Astrocyte (in vitro differentiated cells and primary cell): Measurements from ENCODE around the gene MORC2. TPM values are rescaled to one million over a fixed set of nuclear protein-coding genes. Genes with fewer than 3 reads are reported as not detected.

Experiments
- DNase-seq: peaks from one replicate; pipeline ENCODE4 v3.0.0-alpha.2; 2010; ENCODE audit warnings: low read depth
- FAIRE-seq: peaks from 2 replicates; lab custom pipeline; 2011; peaks lifted over from hg19 to GRCh38; lab: Jason Lieb, UNC
- H2AFZ ChIP-seq: 2 replicates; pipeline ENCODE4 v1.6.0; 2012; ENCODE audit warnings: low read depth, low read length, inconsistent platforms
- H3K27ac ChIP-seq: 2 replicates; pipeline ENCODE4 v1.5.1; 2011; ENCODE audit warnings: low read depth, low read length, inconsistent platforms
- H3K27me3 ChIP-seq: 2 replicates; pipeline ENCODE4 v1.6.0; 2011; ENCODE audit warnings: low read length, inconsistent platforms; ENCODE audit not compliant: insufficient read depth
- H3K36me3 ChIP-seq: 2 replicates; pipeline ENCODE4 v1.5.1; 2011; ENCODE audit warnings: low read length, inconsistent platforms; ENCODE audit not compliant: insufficient read depth
- H3K4me1 ChIP-seq: 2 replicates; pipeline ENCODE4 v1.5.1; 2011; ENCODE audit warnings: low read length, inconsistent platforms; ENCODE audit not compliant: insufficient read depth
- H3K4me2 ChIP-seq: 2 replicates; pipeline ENCODE4 v1.6.0; 2012; ENCODE audit warnings: low read length, inconsistent platforms
- H3K4me3 ChIP-seq: 2 replicates; pipeline ENCODE4 v1.5.1; 2011; ENCODE audit warnings: low read depth, mild to moderate bottlenecking, low read length, inconsistent platforms; ENCODE audit not compliant: insufficient read depth
- H3K79me2 ChIP-seq: 2 replicates; pipeline ENCODE4 v1.6.0; 2012; ENCODE audit warnings: mild to moderate bottlenecking, low read length, inconsistent platforms; ENCODE audit not compliant: insufficient read depth
- H3K9ac ChIP-seq: 2 replicates; pipeline ENCODE4 v1.6.0; 2012; ENCODE audit warnings: mild to moderate bottlenecking, low read length, inconsistent platforms
- H3K9me3 ChIP-seq: 2 replicates; pipeline ENCODE4 v1.5.1; 2012; ENCODE audit warnings: low read depth, mild to moderate bottlenecking, low read length, inconsistent platforms; ENCODE audit not compliant: insufficient read depth
- H4K20me1 ChIP-seq: 2 replicates; pipeline ENCODE4 v1.6.0; 2012; ENCODE audit warnings: low read length, inconsistent platforms; ENCODE audit not compliant: insufficient read depth
- H3K27ac Mint-ChIP-seq: one replicate; pipeline ENCODE4 v1.8.0; 2021; ENCODE audit warnings: mild to moderate bottlenecking, mixed read lengths; ENCODE audit not compliant: unreplicated experiment
- H3K27me3 Mint-ChIP-seq: one replicate; pipeline ENCODE4 v1.8.0; 2021; ENCODE audit warnings: low read depth, mixed read lengths; ENCODE audit not compliant: unreplicated experiment
- H3K36me3 Mint-ChIP-seq: one replicate; pipeline ENCODE4 v1.8.0; 2021; ENCODE audit warnings: low read depth, mixed read lengths; ENCODE audit not compliant: unreplicated experiment
- H3K4me1 Mint-ChIP-seq: one replicate; pipeline ENCODE4 v1.8.0; 2021; ENCODE audit warnings: low read depth, mixed read lengths; ENCODE audit not compliant: unreplicated experiment
- H3K4me3 Mint-ChIP-seq: one replicate; pipeline ENCODE4 v1.8.0; 2021; ENCODE audit warnings: mild to moderate bottlenecking, moderate library complexity, mixed read lengths; ENCODE audit not compliant: unreplicated experiment
- H3K9me3 Mint-ChIP-seq: one replicate; pipeline ENCODE4 v1.8.0; 2021; ENCODE audit warnings: mild to moderate bottlenecking, mixed read lengths; ENCODE audit not compliant: unreplicated experiment
- EZH2 ChIP-seq: IDR thresholded peaks from 2 replicates; pipeline ENCODE4 v1.6.1; 2012; ENCODE audit warnings: mild to moderate bottlenecking, low read length, inconsistent platforms; ENCODE audit not compliant: insufficient read depth
- total RNA-seq: library from RNA; stranded (reverse); gene quantifications from 2 replicates; pipeline ENCODE4 v1.2.1, GENCODE V29; 2021
- TF ChIP-seq, protein P1 (sequence below): IDR thresholded peaks from 2 replicates; pipeline ENCODE4 v1.5.1; 2011; ENCODE audit warnings: low read depth, mild to moderate bottlenecking, inconsistent platforms, low read length, moderate library complexity; ENCODE audit not compliant: insufficient read depth

The MORC2 gene
- total RNA-seq, 1 donor from 2014 or later: 45.9 TPM

DNA sequence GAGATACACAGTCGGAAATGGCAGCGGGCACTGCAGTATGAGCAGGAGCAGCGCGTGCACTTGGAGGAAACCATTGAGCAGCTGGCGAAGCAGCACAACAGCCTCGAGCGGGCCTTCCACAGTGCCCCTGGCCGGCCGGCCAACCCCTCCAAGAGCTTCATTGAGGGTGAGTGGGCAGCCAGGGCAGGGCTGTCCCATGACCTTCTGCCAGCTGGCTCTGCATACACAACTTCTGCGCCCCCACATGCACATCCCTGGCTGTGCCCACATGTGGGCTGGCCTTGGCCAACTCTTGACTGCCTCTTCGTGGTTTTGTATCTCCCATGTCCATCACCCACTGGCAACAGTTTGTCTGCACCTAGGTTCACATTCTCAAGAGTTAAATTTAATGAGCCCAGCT, 81.1 kb downstream of the MORC2 start:
- no peaks in the 10 kb centered on the region for H3K9me3 ChIP-seq
- H3K36me3 ChIP-seq: no peaks in the 10 kb centered on the region
- H3K27ac ChIP-seq: no peak overlapping the region
- H3K79me2 ChIP-seq: no peaks in the 10 kb centered on the region
- TF ChIP-seq EZH2: no peak
- TF ChIP-seq, protein P1, sequence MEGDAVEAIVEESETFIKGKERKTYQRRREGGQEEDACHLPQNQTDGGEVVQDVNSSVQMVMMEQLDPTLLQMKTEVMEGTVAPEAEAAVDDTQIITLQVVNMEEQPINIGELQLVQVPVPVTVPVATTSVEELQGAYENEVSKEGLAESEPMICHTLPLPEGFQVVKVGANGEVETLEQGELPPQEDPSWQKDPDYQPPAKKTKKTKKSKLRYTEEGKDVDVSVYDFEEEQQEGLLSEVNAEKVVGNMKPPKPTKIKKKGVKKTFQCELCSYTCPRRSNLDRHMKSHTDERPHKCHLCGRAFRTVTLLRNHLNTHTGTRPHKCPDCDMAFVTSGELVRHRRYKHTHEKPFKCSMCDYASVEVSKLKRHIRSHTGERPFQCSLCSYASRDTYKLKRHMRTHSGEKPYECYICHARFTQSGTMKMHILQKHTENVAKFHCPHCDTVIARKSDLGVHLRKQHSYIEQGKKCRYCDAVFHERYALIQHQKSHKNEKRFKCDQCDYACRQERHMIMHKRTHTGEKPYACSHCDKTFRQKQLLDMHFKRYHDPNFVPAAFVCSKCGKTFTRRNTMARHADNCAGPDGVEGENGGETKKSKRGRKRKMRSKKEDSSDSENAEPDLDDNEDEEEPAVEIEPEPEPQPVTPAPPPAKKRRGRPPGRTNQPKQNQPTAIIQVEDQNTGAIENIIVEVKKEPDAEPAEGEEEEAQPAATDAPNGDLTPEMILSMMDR: no peak
- Mint-ChIP-seq H3K4me1 (peaks cover under 1% of the 10 kb centered on the region), H3K4me3 (no peak overlapping the region), H3K36me3 (peaks cover 12% of the 10 kb centered on the region), H3K9me3 (no peaks in the 10 kb centered on the region), H3K27ac (no peak overlapping the region), H3K27me3 (peaks cover 14% of the 10 kb centered on the region)
- H4K20me1 ChIP-seq: no peaks in the 10 kb centered on the region
- no peak overlapping the region for H3K4me2 ChIP-seq
- DNase-seq: no peak
- no peak overlapping the region for H2AFZ ChIP-seq
- no peaks in the 10 kb centered on the region for H3K27me3 ChIP-seq
- H3K4me3 ChIP-seq: no peak overlapping the region
- no peak for FAIRE-seq
- H3K9ac ChIP-seq: no peak overlapping the region
- no peaks in the 10 kb centered on the region for H3K4me1 ChIP-seq

DNA sequence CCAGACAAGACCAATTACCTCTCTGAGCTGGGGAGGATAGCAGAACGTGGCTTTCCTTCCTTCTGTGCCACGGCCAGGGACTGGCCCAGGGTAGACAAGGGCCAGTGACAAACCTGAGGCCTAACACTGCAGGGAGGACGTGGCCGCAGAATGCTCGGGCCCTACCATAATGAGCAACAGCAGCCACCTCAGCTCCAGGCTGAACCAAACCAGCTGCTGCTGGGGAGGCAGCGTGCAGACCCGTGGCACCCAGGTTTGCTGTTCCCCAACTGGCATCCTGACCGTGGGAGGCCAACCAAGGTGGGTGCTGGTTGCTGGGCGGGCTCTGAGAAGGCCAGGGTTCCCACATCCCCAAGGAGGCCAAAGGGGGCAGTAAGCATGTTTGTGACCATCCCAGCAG, 83.0 kb downstream of the MORC2 start:
- no peaks in the 10 kb centered on the region for H3K27me3 ChIP-seq
- Mint-ChIP-seq H3K27ac (no peak overlapping the region), H3K36me3 (peaks cover 7% of the 10 kb centered on the region), H3K27me3 (peaks cover 16% of the 10 kb centered on the region), H3K4me3 (no peak overlapping the region), H3K4me1 (peaks cover 2% of the 10 kb centered on the region), H3K9me3 (no peaks in the 10 kb centered on the region)
- H3K27ac ChIP-seq: no peak overlapping the region
- H3K4me1 ChIP-seq: no peaks in the 10 kb centered on the region
- H4K20me1 ChIP-seq: no peaks in the 10 kb centered on the region
- H3K4me2 ChIP-seq: no peak overlapping the region
- no peak overlapping the region for H3K9ac ChIP-seq
- no peak overlapping the region for H2AFZ ChIP-seq
- TF ChIP-seq, protein P1: no peak
- TF ChIP-seq EZH2: no peak
- H3K9me3 ChIP-seq: no peaks in the 10 kb centered on the region
- no peaks in the 10 kb centered on the region for H3K79me2 ChIP-seq
- DNase-seq (no peak), FAIRE-seq (no peak)
- H3K36me3 ChIP-seq: no peaks in the 10 kb centered on the region
- H3K4me3 ChIP-seq: no peak overlapping the region

DNA sequence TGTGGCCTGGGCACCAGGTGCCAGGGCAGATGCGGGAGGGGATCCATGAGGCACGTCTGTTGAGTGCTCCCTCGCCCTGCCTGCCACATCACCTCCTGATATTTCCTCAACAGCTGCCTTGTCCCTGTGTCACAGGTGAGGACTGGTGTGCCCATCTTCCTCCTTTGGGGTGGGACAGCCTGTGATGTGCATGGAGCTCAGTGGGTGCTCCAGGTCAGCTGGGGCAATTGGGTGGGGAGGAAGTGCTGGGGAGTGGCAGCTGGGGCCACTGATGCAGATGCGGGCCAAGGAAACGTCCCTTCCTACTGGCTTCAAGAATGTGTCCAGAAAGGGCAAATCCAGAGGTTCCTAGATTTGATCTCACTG, 83.6 kb downstream of the MORC2 start:
- no peaks in the 10 kb centered on the region for H3K4me1 ChIP-seq
- H3K27me3 ChIP-seq: no peaks in the 10 kb centered on the region
- Mint-ChIP-seq H3K4me3 (no peak overlapping the region), H3K27ac (no peak overlapping the region), H3K27me3 (peaks cover 17% of the 10 kb centered on the region), H3K9me3 (no peaks in the 10 kb centered on the region), H3K36me3 (peaks cover 3% of the 10 kb centered on the region), H3K4me1 (peaks cover 2% of the 10 kb centered on the region)
- no peaks in the 10 kb centered on the region for H3K79me2 ChIP-seq
- H2AFZ ChIP-seq: no peak overlapping the region
- no peak for DNase-seq
- H3K9me3 ChIP-seq: no peaks in the 10 kb centered on the region
- H3K9ac ChIP-seq: no peak overlapping the region
- no peak overlapping the region for H3K4me2 ChIP-seq
- no peaks in the 10 kb centered on the region for H3K36me3 ChIP-seq
- H3K27ac ChIP-seq: no peak overlapping the region
- H3K4me3 ChIP-seq: no peak overlapping the region
- no peaks in the 10 kb centered on the region for H4K20me1 ChIP-seq
- FAIRE-seq: no peak
- TF ChIP-seq EZH2: no peak
- TF ChIP-seq, protein P1: no peak
